ENCODE measurements around the gene SPATA31D1. TPM values are rescaled to one million over a fixed set of nuclear protein-coding genes. Genes with fewer than 3 reads are reported as not detected.

Gene SPATA31D1
- total and polyA plus RNA-seq, 2 donors (not counting 1 experiment from before 2014, with no cell fraction given), result not detected

- intact Hi-C loops (cut with micrococcal nuclease), result no loop called here
- H3K27me3 Mint-ChIP-seq, result no peaks in the 10 kb centered on the region
- H3K9me3 Mint-ChIP-seq (ENCODE audit: insufficient read depth), result peaks cover 7% of the 10 kb centered on the region
Observed at GRCh38 chr9:82012276-82012675, 23.7 kb downstream of the SPATA31D1 start.

GRCh38 chr9:82020331-82020730 lies 31.8 kb downstream of the SPATA31D1 start:
- no peaks in the 10 kb centered on the region for H3K79me2 ChIP-seq (ENCODE audit: control insufficient read depth, insufficient read depth, low read length)
- Mint-ChIP-seq H3K27me3 (no peaks in the 10 kb centered on the region), H3K4me3 (no peak overlapping the region), H3K9me3 (ENCODE audit: insufficient read depth) (no peaks in the 10 kb centered on the region), H3K27ac (no peak overlapping the region), H3K4me1 (no peaks in the 10 kb centered on the region)
- H3K27me3 ChIP-seq (replicated peaks in 1 of 4; ENCODE audit: control extremely low read depth in 1 of 4, control insufficient read depth in 3 of 4, insufficient read depth in 4 of 4, low read length in 3 of 4), result no peaks in the 10 kb centered on the region
- intact Hi-C loops (cut with micrococcal nuclease), result no loop called here
- no peak overlapping the region for H3K27ac ChIP-seq (ENCODE audit: low read length in 2 of 2)
- H3K4me2 ChIP-seq (replicated peaks; ENCODE audit: low read depth, low read length, poor library complexity, severe bottlenecking), result no peak overlapping the region
- H2AFZ ChIP-seq (ENCODE audit: insufficient read depth, low read depth, low read length, poor library complexity, severe bottlenecking), result no peak overlapping the region
- H3K9me3 ChIP-seq (ENCODE audit: control extremely low read depth in 1 of 3, control insufficient read depth in 2 of 3, insufficient read depth in 1 of 3, low read length in 2 of 3), result peaks cover 0 to 10% (median 0%) of the 10 kb centered on the region in 3 donors
- no peaks in the 10 kb centered on the region for H4K20me1 ChIP-seq (ENCODE audit: control insufficient read depth, insufficient read depth, low read length, poor library complexity, severe bottlenecking)
- ATAC-seq (ENCODE audit: low read depth) (no peak), DNase-seq (no peak)
- no peak overlapping the region for H3K4me3 ChIP-seq (ENCODE audit: control extremely low read depth in 1 of 5, extremely low read depth in 1 of 5, insufficient read depth in 1 of 5, low read depth in 2 of 5, low read length in 4 of 5)
- TF ChIP-seq EZH2 (IDR thresholded peaks at IDR 0.05; ENCODE audit: borderline replicate concordance, insufficient read depth, low read depth, low read length, poor library complexity, severe bottlenecking) (no peak), CTCF (IDR thresholded peaks at IDR 0.05) (no peak)
- CTCF ChIA-PET, result no interaction called here
- no peaks in the 10 kb centered on the region for H3K36me3 ChIP-seq (replicated peaks in 1 of 2; ENCODE audit: control extremely low read depth in 1 of 2, control insufficient read depth in 1 of 2, extremely low read depth in 1 of 2, insufficient read depth in 2 of 2, low read length in 1 of 2)
- POLR2A ChIA-PET, result no interaction called here
- H3K9ac ChIP-seq (ENCODE audit: low read length), result no peak overlapping the region
- H3K4me1 ChIP-seq (ENCODE audit: control insufficient read depth in 2 of 2, insufficient read depth in 2 of 2, low read length in 2 of 2), result no peaks in the 10 kb centered on the region

More at GRCh38 chr9:82012276-82012675, 23.7 kb downstream of the SPATA31D1 start:
- no peak for DNase-seq
- ChIA-PET CTCF (no interaction called here), POLR2A (no interaction called here)
- H3K4me3 Mint-ChIP-seq, result no peak overlapping the region
- Histone ChIP-seq H2AFZ (ENCODE audit: insufficient read depth, low read depth, low read length, poor library complexity, severe bottlenecking) (no peak overlapping the region), H3K9ac (ENCODE audit: low read length) (no peak overlapping the region), H3K4me3 (ENCODE audit: control extremely low read depth in 1 of 5, extremely low read depth in 1 of 5, insufficient read depth in 1 of 5, low read depth in 2 of 5, low read length in 4 of 5) (no peak overlapping the region), H3K27ac (ENCODE audit: low read length in 2 of 2) (no peak overlapping the region), H3K4me2 (replicated peaks; ENCODE audit: low read depth, low read length, poor library complexity, severe bottlenecking) (no peak overlapping the region), H3K27me3 (replicated peaks in 1 of 4; ENCODE audit: control extremely low read depth in 1 of 4, control insufficient read depth in 3 of 4, insufficient read depth in 4 of 4, low read length in 3 of 4) (no peaks in the 10 kb centered on the region), H3K79me2 (ENCODE audit: control insufficient read depth, insufficient read depth, low read length) (no peaks in the 10 kb centered on the region), H3K36me3 (replicated peaks in 1 of 2; ENCODE audit: control extremely low read depth in 1 of 2, control insufficient read depth in 1 of 2, extremely low read depth in 1 of 2, insufficient read depth in 2 of 2, low read length in 1 of 2) (no peaks in the 10 kb centered on the region), H3K4me1 (ENCODE audit: control insufficient read depth in 2 of 2, insufficient read depth in 2 of 2, low read length in 2 of 2) (no peaks in the 10 kb centered on the region), H4K20me1 (ENCODE audit: control insufficient read depth, insufficient read depth, low read length, poor library complexity, severe bottlenecking) (no peaks in the 10 kb centered on the region), H3K9me3 (ENCODE audit: control extremely low read depth in 1 of 3, control insufficient read depth in 2 of 3, insufficient read depth in 1 of 3, low read length in 2 of 3) (peaks cover 3 to 6% (median 4%) of the 10 kb centered on the region in 3 donors)
- no peaks in the 10 kb centered on the region for H3K4me1 Mint-ChIP-seq
- TF ChIP-seq CTCF (IDR thresholded peaks at IDR 0.05) (no peak), EZH2 (IDR thresholded peaks at IDR 0.05; ENCODE audit: borderline replicate concordance, insufficient read depth, low read depth, low read length, poor library complexity, severe bottlenecking) (no peak)
- WGBS (ENCODE audit: insufficient coverage), result no CpG with 5 or more reads among the region's 1 CpG
- ATAC-seq (ENCODE audit: low read depth), result no peak
- H3K27ac Mint-ChIP-seq, result no peak overlapping the region

All from B cell (primary cell).